NCI-H526 (cell line): ENCODE results near the gene MCC.

Experiments used
- DNase-seq, 2 experiments: peaks; one replicate each; lab custom pipeline; 2025; lab: John Stamatoyannopoulos, UW

The MCC gene

GRCh38 chr5:113245427-113246225 lies 242.6 kb downstream of the MCC start:
- no peak for DNase-seq

GRCh38 chr5:113244966-113245365 lies 243.3 kb downstream of the MCC start:
- no peak for DNase-seq

- DNase-seq: no peak
Observed at GRCh38 chr5:113243349-113243664, 244.9 kb downstream of the MCC start.

- DNase-seq: no peak
Observed at GRCh38 chr5:113242481-113243348, 245.5 kb downstream of the MCC start.

- no peak for DNase-seq
Observed at GRCh38 chr5:113240951-113241726, 247.1 kb downstream of the MCC start.

- no peak for DNase-seq
Observed at GRCh38 chr5:113240032-113240431, 248.2 kb downstream of the MCC start.

GRCh38 chr5:113237893-113238292 lies 250.4 kb downstream of the MCC start:
- no peak for DNase-seq

GRCh38 chr5:113236536-113237288 lies 251.5 kb downstream of the MCC start:
- no peak for DNase-seq

- DNase-seq: no peak
Observed at GRCh38 chr5:113235884-113236283, 252.4 kb downstream of the MCC start.

- no peak for DNase-seq
Observed at GRCh38 chr5:113234546-113234945, 253.7 kb downstream of the MCC start.

GRCh38 chr5:113233606-113234005 lies 254.6 kb downstream of the MCC start:
- no peak for DNase-seq

GRCh38 chr5:113232667-113233066 lies 255.6 kb downstream of the MCC start:
- DNase-seq: no peak

- DNase-seq: no peak
Observed at GRCh38 chr5:113232221-113232620, 256.0 kb downstream of the MCC start.

GRCh38 chr5:113231653-113232000 lies 256.6 kb downstream of the MCC start:
- no peak for DNase-seq

GRCh38 chr5:113230711-113231652 lies 257.3 kb downstream of the MCC start:
- no peak for DNase-seq

- no peak for DNase-seq
Observed at GRCh38 chr5:113227798-113228197, 260.5 kb downstream of the MCC start.

- no peak for DNase-seq
Observed at GRCh38 chr5:113226116-113226736, 262.0 kb downstream of the MCC start.

- no peak for DNase-seq
Observed at GRCh38 chr5:113225259-113225658, 263.0 kb downstream of the MCC start.

- DNase-seq: no peak
Observed at GRCh38 chr5:113224605-113225065, 263.6 kb downstream of the MCC start.
